Keratinocyte (primary cell): ENCODE data around the gene IDI1. TPM values are rescaled to one million over a fixed set of nuclear protein-coding genes. Genes with fewer than 3 reads are reported as not detected.

Experiments used
- DNase-seq: peaks from one replicate; pipeline ENCODE4 v3.0.0-alpha.2; 2011; ENCODE audit warnings: low read depth, missing footprints, low spot score
- FAIRE-seq: peaks from 2 replicates; lab custom pipeline; 2011; peaks lifted over from hg19 to GRCh38; lab: Jason Lieb, UNC
- H2AFZ ChIP-seq: 2 replicates; pipeline ENCODE4 v1.6.0; 2012; ENCODE audit warnings: low read length, control low read depth, inconsistent platforms; ENCODE audit not compliant: control insufficient read depth
- H3K27ac ChIP-seq: 2 replicates; pipeline ENCODE4 v1.5.1; 2011; ENCODE audit warnings: low read length; ENCODE audit not compliant: control insufficient read depth, insufficient read depth
- H3K27me3 ChIP-seq: 3 replicates; pipeline ENCODE4 v1.6.0; 2011; ENCODE audit warnings: low read length; ENCODE audit not compliant: control insufficient read depth, insufficient read depth; ENCODE audit errors: extremely low read depth
- H3K36me3 ChIP-seq, 2 experiments: 2 replicates in 1 of 2; 3 replicates in 1 of 2; pipeline ENCODE4 v1.5.1; 2011; ENCODE audit warnings: low read length in 2 of 2, mild to moderate bottlenecking in 1 of 2; ENCODE audit not compliant: control insufficient read depth in 2 of 2, insufficient read depth in 2 of 2; ENCODE audit errors: extremely low read depth in 1 of 2
- H3K4me1 ChIP-seq: 3 replicates; pipeline ENCODE4 v1.5.1; 2011; ENCODE audit warnings: low read length; ENCODE audit not compliant: control insufficient read depth, insufficient read depth; ENCODE audit errors: extremely low read depth
- H3K4me2 ChIP-seq: 3 replicates; pipeline ENCODE4 v1.6.0; 2011; ENCODE audit warnings: low read depth, low read length; ENCODE audit not compliant: control insufficient read depth, insufficient read depth; ENCODE audit errors: extremely low read depth
- H3K4me3 ChIP-seq, 3 experiments: fragments of 200-600 bp in 1 of 3; sonication (generic) in 1 of 3; 2 replicates in 2 of 3; 3 replicates in 1 of 3; pipeline ENCODE4 v1.5.1; 2011 to 2016; ENCODE audit warnings: low read length in 3 of 3, mild to moderate bottlenecking in 3 of 3, control low read depth in 2 of 3, inconsistent platforms in 1 of 3, low read depth in 1 of 3, mixed read lengths in 1 of 3, mixed run types in 1 of 3, moderate library complexity in 1 of 3; ENCODE audit not compliant: control insufficient read depth in 2 of 3, insufficient read depth in 2 of 3; ENCODE audit errors: extremely low read depth in 1 of 3
- H3K79me2 ChIP-seq: 2 replicates; pipeline ENCODE4 v1.6.0; 2012; ENCODE audit warnings: low read length; ENCODE audit not compliant: control insufficient read depth, insufficient read depth
- H3K9ac ChIP-seq: 3 replicates; pipeline ENCODE4 v1.6.0; 2011; ENCODE audit warnings: low read length; ENCODE audit not compliant: control insufficient read depth, insufficient read depth; ENCODE audit errors: extremely low read depth
- H3K9me1 ChIP-seq: 3 replicates; pipeline ENCODE4 v1.6.0; 2011; ENCODE audit warnings: low read length; ENCODE audit not compliant: control insufficient read depth, insufficient read depth; ENCODE audit errors: extremely low read depth
- H3K9me3 ChIP-seq: 2 replicates; pipeline ENCODE4 v1.5.1; 2012; ENCODE audit warnings: low read depth, low read length; ENCODE audit not compliant: control insufficient read depth
- H4K20me1 ChIP-seq: 3 replicates; pipeline ENCODE4 v1.6.0; 2011; ENCODE audit warnings: low read length; ENCODE audit not compliant: control insufficient read depth, insufficient read depth; ENCODE audit errors: extremely low read depth
- EZH2 ChIP-seq: IDR thresholded peaks from one replicate; pipeline ENCODE4 v1.6.1; 2012; ENCODE audit warnings: inconsistent platforms, mild to moderate bottlenecking, low read length, moderate library complexity
- dilution Hi-C: fragments of 300-500 bp; cut with MboI; formaldehyde crosslinking; loops from one replicate; pipeline ENCODE4 v1.7.0; 2020; ENCODE audit warnings: low sequenced_read_pairs; ENCODE audit not compliant: extremely low pct_ligation_motif_present
- polyA plus RNA-seq, 5 experiments: library from polyadenylated mRNA; depleted of rRNA in 3 of 5; stranded (reverse) in 3 of 5; stranded (forward) in 1 of 5; unstranded in 1 of 5; fragments of >200 nt; gene quantifications; 1 replicate in 1 of 5; 2 replicates in 3 of 5; 3 replicates in 1 of 5; pipeline versions ENCODE4 v1.2.1 to v1.2.3, GENCODE V29; 2011 to 2012; ENCODE audit warnings: missing spikeins in 2 of 5, low read depth in 1 of 5, low replicate concordance in 1 of 5
- TF ChIP-seq, protein P1 (sequence below), 3 experiments: IDR thresholded peaks in 1 of 3; conservative IDR thresholded peaks in 1 of 3; optimal IDR thresholded peaks in 1 of 3; 2 replicates in 2 of 3; 3 replicates in 1 of 3; pipeline versions ENCODE3 to v1.5.1; 2011; ENCODE audit warnings: low read length in 3 of 3, mild to moderate bottlenecking in 3 of 3, moderate library complexity in 2 of 3, control low read depth in 1 of 3, inconsistent platforms in 1 of 3; ENCODE audit not compliant: insufficient read depth in 2 of 3; ENCODE audit errors: extremely low read depth in 1 of 3

The IDI1 gene
- polyA plus RNA-seq, 1 donor (not counting 4 experiments of a cell fraction or from before 2014, with no cell fraction given) = 298 TPM

DNA sequence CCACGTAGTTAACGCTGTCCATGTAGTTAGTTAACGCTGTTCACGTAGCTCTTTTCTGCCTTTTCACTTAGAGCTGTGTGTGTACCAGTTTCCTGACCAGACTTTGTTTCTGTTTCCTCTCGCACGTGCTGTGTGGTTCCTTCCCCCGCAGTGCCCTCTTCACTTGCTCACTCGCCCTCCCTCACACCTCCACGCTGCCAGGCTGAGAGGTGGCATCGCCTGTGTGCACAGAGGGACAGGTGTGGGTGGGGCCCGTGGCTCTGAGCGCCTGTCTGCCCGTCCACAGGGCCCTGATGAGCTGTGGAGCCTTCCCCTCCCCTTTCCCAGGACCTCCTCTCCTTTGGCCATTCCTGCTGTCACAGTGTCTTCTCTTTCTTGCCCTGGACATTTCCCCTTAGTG is 37.9 kb upstream of the IDI1 start:
- no peaks in the 10 kb centered on the region for H4K20me1 ChIP-seq
- no peaks in the 10 kb centered on the region for H3K27me3 ChIP-seq
- dilution Hi-C loops = no loop called here
- H2AFZ ChIP-seq = no peak overlapping the region
- TF ChIP-seq EZH2 = no peak
- TF ChIP-seq, protein P1, sequence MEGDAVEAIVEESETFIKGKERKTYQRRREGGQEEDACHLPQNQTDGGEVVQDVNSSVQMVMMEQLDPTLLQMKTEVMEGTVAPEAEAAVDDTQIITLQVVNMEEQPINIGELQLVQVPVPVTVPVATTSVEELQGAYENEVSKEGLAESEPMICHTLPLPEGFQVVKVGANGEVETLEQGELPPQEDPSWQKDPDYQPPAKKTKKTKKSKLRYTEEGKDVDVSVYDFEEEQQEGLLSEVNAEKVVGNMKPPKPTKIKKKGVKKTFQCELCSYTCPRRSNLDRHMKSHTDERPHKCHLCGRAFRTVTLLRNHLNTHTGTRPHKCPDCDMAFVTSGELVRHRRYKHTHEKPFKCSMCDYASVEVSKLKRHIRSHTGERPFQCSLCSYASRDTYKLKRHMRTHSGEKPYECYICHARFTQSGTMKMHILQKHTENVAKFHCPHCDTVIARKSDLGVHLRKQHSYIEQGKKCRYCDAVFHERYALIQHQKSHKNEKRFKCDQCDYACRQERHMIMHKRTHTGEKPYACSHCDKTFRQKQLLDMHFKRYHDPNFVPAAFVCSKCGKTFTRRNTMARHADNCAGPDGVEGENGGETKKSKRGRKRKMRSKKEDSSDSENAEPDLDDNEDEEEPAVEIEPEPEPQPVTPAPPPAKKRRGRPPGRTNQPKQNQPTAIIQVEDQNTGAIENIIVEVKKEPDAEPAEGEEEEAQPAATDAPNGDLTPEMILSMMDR (optimal IDR thresholded peaks at IDR 0.05 in 1 of 3, IDR thresholded peaks at IDR 0.05 in 1 of 3, conservative IDR thresholded peaks at IDR 0.05 in 1 of 3; ENCODE audit: extremely low read depth in 1 of 3, insufficient read depth in 2 of 3, low read length in 3 of 3) = no peak
- H3K4me1 ChIP-seq = no peaks in the 10 kb centered on the region
- no peaks in the 10 kb centered on the region for H3K9me3 ChIP-seq
- H3K9me1 ChIP-seq = no peaks in the 10 kb centered on the region
- H3K4me2 ChIP-seq = no peak overlapping the region
- no peak overlapping the region for H3K4me3 ChIP-seq
- no peak for DNase-seq
- H3K36me3 ChIP-seq = peaks cover 53 to 67% of the 10 kb centered on the region in 2 experiments
- FAIRE-seq = no peak
- H3K27ac ChIP-seq = no peak overlapping the region
- H3K79me2 ChIP-seq = peaks cover 27% of the 10 kb centered on the region
- no peak overlapping the region for H3K9ac ChIP-seq

DNA sequence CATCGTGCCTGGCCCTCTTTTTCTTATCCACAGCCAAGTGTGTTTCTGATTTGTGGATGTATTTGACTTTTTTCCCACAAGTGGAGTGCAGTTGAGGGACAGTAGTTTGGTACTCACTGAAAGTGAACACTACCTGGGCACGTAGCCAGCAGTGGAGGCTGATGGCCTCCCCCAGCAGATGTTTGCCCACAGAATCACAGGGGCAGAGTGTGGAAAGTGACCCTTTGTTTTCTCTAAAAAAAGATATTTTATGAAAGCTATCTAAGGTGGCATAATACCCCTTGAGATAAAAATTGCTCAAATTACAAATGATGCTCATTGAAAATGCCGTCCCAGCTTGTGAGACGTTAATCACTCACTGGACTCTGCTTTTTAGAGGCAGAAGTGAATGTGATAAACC is 36.3 kb upstream of the IDI1 start:
- DNase-seq = no peak
- Histone ChIP-seq H4K20me1 (no peaks in the 10 kb centered on the region), H3K4me2 (no peak overlapping the region), H3K79me2 (peaks cover 20% of the 10 kb centered on the region), H2AFZ (no peak overlapping the region), H3K4me1 (no peaks in the 10 kb centered on the region), H3K27ac (no peak overlapping the region), H3K9me1 (no peaks in the 10 kb centered on the region), H3K9me3 (no peaks in the 10 kb centered on the region), H3K27me3 (no peaks in the 10 kb centered on the region), H3K36me3 (peaks cover 45 to 58% of the 10 kb centered on the region in 2 experiments), H3K4me3 (no peak overlapping the region), H3K9ac (no peak overlapping the region)
- FAIRE-seq = no peak
- dilution Hi-C loops = no loop called here
- no peak for TF ChIP-seq EZH2
- TF ChIP-seq, protein P1 (optimal IDR thresholded peaks at IDR 0.05 in 1 of 3, IDR thresholded peaks at IDR 0.05 in 1 of 3, conservative IDR thresholded peaks at IDR 0.05 in 1 of 3; ENCODE audit: extremely low read depth in 1 of 3, insufficient read depth in 2 of 3, low read length in 3 of 3) = no peak
